Measurements from ENCODE around the gene CLASP1. TPM values are rescaled to one million over a fixed set of nuclear protein-coding genes. Genes with fewer than 3 reads are reported as not detected.

CLASP1 gene
- total and polyA plus RNA-seq, 3 donors from 2014 or later: 43.8 to 130 (median 103) TPM

DNA sequence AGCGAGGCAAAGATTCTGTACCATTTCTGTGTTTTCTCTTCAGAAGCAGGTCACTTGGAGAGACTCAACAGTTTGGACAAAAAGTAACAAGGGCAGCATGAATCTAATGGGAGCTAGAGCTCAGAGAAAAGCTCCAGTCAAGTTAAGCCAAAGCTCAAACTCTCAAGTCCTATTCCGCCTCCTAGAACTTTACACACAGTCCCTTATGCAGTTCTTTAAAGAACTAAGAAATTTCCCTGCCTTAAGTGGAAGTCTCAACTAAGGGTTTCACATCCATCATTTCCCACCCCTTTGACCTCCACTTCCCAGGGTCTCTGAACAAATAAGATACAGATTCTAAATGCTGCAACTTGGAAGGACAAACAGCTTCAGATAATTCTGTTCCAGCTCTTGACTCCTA is 239.9 kb downstream of the CLASP1 start:
- Histone ChIP-seq H3K4me3 (no peak overlapping the region), H3K36me3 (ENCODE audit: low read depth, missing control alignments) (no peaks in the 10 kb centered on the region), H3K4me1 (no peaks in the 10 kb centered on the region), H3K9me3 (no peaks in the 10 kb centered on the region), H3K27ac (no peak overlapping the region), H3K27me3 (no peaks in the 10 kb centered on the region)
- 60 to 65% methylated on average over 2 of the region's 2 CpGs for WGBS, 2 donors
- intact Hi-C loops (cut with DNase I; ENCODE audit: low total_unique reads): no loop called here
- DNase-seq: no peak
- no peak for TF ChIP-seq POLR2A (IDR thresholded peaks at IDR 0.05)
- TF ChIP-seq, protein P1, sequence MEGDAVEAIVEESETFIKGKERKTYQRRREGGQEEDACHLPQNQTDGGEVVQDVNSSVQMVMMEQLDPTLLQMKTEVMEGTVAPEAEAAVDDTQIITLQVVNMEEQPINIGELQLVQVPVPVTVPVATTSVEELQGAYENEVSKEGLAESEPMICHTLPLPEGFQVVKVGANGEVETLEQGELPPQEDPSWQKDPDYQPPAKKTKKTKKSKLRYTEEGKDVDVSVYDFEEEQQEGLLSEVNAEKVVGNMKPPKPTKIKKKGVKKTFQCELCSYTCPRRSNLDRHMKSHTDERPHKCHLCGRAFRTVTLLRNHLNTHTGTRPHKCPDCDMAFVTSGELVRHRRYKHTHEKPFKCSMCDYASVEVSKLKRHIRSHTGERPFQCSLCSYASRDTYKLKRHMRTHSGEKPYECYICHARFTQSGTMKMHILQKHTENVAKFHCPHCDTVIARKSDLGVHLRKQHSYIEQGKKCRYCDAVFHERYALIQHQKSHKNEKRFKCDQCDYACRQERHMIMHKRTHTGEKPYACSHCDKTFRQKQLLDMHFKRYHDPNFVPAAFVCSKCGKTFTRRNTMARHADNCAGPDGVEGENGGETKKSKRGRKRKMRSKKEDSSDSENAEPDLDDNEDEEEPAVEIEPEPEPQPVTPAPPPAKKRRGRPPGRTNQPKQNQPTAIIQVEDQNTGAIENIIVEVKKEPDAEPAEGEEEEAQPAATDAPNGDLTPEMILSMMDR (IDR thresholded peaks at IDR 0.05): no peak

DNA sequence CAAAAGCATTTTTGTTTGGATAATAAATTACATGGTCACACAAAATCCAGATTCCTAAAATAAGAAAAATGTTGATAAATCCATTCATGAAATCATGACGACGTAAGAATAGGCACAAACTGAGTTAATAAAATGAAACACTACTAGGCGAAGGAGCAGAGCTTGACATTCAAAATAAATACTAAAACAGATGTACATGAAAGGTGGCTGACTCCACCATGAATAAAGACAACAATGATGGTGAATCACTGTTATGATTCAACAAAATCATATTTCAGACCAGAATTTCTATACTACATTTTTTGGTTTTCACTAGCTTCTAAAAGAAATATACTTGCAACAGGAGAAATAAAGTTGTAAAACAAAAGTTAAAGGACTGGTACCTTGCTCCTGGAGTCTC is 240.6 kb downstream of the CLASP1 start:
- no peaks in the 10 kb centered on the region for H3K36me3 ChIP-seq (ENCODE audit: low read depth, missing control alignments)
- no peaks in the 10 kb centered on the region for H3K9me3 ChIP-seq
- no peak overlapping the region for H3K27ac ChIP-seq
- intact Hi-C loops (cut with DNase I; ENCODE audit: low total_unique reads): no loop called here
- H3K27me3 ChIP-seq: no peaks in the 10 kb centered on the region
- TF ChIP-seq POLR2A (IDR thresholded peaks at IDR 0.05): no peak
- TF ChIP-seq, protein P1 (IDR thresholded peaks at IDR 0.05): no peak
- 82 to 91% methylated on average over 3 of the region's 3 CpGs for WGBS, 2 donors
- no peak for DNase-seq
- no peaks in the 10 kb centered on the region for H3K4me1 ChIP-seq
- H3K4me3 ChIP-seq: no peak overlapping the region

DNA sequence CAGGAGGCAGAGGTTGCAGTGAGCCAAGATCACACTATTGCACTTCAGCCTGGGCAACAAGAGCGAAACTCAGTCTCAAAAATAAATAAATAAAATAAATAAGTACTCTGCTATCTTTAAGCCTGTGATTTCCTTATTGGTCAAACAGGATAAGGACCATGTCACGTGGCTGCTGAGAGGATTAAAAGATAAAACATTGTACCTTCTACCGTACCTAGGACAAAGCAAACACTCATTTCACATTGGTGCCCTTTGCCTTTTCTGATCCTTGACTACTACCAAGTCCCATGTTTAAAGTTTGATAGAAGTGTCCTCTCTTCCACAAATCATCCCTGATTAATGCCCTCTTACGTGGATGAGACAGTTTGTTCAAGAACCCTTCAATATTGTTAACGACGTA is 244.0 kb downstream of the CLASP1 start:
- WGBS, 2 donors: 91 to 97% methylated on average over 6 of the region's 6 CpGs
- no peak overlapping the region for H3K4me3 ChIP-seq
- TF ChIP-seq POLR2A (IDR thresholded peaks at IDR 0.05): no peak
- TF ChIP-seq, protein P1 (IDR thresholded peaks at IDR 0.05): no peak
- intact Hi-C loops (cut with DNase I; ENCODE audit: low total_unique reads): no loop called here
- H3K27ac ChIP-seq: no peak overlapping the region
- no peaks in the 10 kb centered on the region for H3K4me1 ChIP-seq
- DNase-seq: no peak
- no peaks in the 10 kb centered on the region for H3K9me3 ChIP-seq
- no peaks in the 10 kb centered on the region for H3K36me3 ChIP-seq (ENCODE audit: low read depth, missing control alignments)
- H3K27me3 ChIP-seq: no peaks in the 10 kb centered on the region

DNA sequence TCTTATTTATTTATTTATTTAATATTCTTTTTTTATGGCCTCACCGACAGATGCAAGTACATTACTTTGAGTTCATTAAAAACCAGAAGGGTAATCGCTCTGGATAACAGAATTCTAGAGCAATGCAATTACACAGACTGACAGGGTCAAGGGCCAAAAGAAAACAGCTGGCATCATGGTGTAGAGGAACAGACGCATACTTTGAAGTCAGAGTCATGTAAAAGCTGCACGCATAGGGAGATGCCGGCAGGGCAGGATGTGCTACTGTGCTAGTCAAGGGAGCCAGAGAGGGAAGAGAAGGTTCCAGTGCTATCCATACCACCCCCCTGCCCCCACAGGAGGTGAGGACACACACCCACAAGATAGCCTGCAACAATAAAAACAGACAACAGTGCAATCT is 249.1 kb downstream of the CLASP1 start:
- H3K4me3 ChIP-seq: no peak overlapping the region
- no peaks in the 10 kb centered on the region for H3K27me3 ChIP-seq
- TF ChIP-seq POLR2A (IDR thresholded peaks at IDR 0.05): no peak
- TF ChIP-seq, protein P1 (IDR thresholded peaks at IDR 0.05): no peak
- no peak for DNase-seq
- WGBS, 2 donors: 89 to 90% methylated on average over 5 of the region's 5 CpGs
- peaks cover 8% of the 10 kb centered on the region for H3K4me1 ChIP-seq
- no peaks in the 10 kb centered on the region for H3K36me3 ChIP-seq (ENCODE audit: low read depth, missing control alignments)
- intact Hi-C loops (cut with DNase I; ENCODE audit: low total_unique reads): no loop called here
- no peak overlapping the region for H3K27ac ChIP-seq
- no peaks in the 10 kb centered on the region for H3K9me3 ChIP-seq

DNA sequence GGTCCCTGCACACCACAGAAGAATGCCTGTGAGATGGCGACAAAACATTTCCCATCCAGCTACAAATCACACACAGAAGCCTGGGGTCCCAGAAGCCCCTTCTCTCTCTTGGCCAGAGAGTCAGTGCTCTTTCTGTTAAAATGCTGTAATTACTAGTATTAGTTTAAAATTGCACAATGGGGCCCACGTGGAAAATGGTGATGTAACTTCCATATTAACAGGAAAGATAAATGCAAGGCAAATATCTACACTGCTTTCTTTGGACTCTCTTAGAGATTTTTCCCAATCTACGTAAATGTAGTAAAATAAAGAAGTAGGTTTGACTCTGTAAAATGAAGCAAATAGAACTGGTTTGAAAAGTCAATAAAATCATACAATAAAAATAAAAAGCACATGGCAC is 250.4 kb downstream of the CLASP1 start:
- Histone ChIP-seq H3K36me3 (ENCODE audit: low read depth, missing control alignments) (no peaks in the 10 kb centered on the region), H3K27ac (no peak overlapping the region), H3K27me3 (no peaks in the 10 kb centered on the region), H3K4me3 (no peak overlapping the region), H3K9me3 (no peaks in the 10 kb centered on the region), H3K4me1 (peaks cover 8% of the 10 kb centered on the region)
- intact Hi-C loops (cut with DNase I; ENCODE audit: low total_unique reads): no loop called here
- no peak for TF ChIP-seq POLR2A (IDR thresholded peaks at IDR 0.05)
- TF ChIP-seq, protein P1 (IDR thresholded peaks at IDR 0.05): no peak
- no peak for DNase-seq
- WGBS, 2 donors: 87 to 95% methylated on average over 3 of the region's 3 CpGs
